ENCODE data around the gene ANGEL2.
A peak's percentile ranks its signal among the peaks of the same experiment; 100 is the strongest.

ANGEL2 gene

GRCh38 chr1:212981571-212982328 is 33.9 kb downstream of the ANGEL2 start:
- Histone ChIP-seq H3K36me3 (ENCODE audit: insufficient read depth, low read length) (peaks cover 99% of the 10 kb centered on the region), H3K27ac (ENCODE audit: low read depth, low read length) (peak overlapping the region; percentile 34; the same call in 1 of the 2 replicates), H3K9ac (ENCODE audit: low read depth, low read length) (peak overlapping the region; percentile 8; the same call in 1 of the 2 replicates), H3K4me1 (ENCODE audit: insufficient read depth, low read length) (peaks cover 27% of the 10 kb centered on the region), H3K27me3 (ENCODE audit: insufficient read depth, low read length) (no peaks in the 10 kb centered on the region), H3K4me3 (ENCODE audit: low read length) (no peak overlapping the region), H3K9me3 (ENCODE audit: insufficient read depth, low read depth, low read length) (no peaks in the 10 kb centered on the region)
- WGBS, result 90% methylated on average over 12 of the region's 13 CpGs

- peak overlapping the region; percentile 34; the same call in 1 of the 2 replicates for H3K27ac ChIP-seq (ENCODE audit: low read depth, low read length)
- 88% methylated on average over 11 of the region's 11 CpGs for WGBS
- no peak overlapping the region for H3K4me3 ChIP-seq (ENCODE audit: low read length)
- H3K9ac ChIP-seq (ENCODE audit: low read depth, low read length), result peak overlapping the region; percentile 8; the same call in 1 of the 2 replicates
- H3K36me3 ChIP-seq (ENCODE audit: insufficient read depth, low read length), result peaks cover 100% of the 10 kb centered on the region
- no peaks in the 10 kb centered on the region for H3K9me3 ChIP-seq (ENCODE audit: insufficient read depth, low read depth, low read length)
- no peaks in the 10 kb centered on the region for H3K27me3 ChIP-seq (ENCODE audit: insufficient read depth, low read length)
- H3K4me1 ChIP-seq (ENCODE audit: insufficient read depth, low read length), result peaks cover 27% of the 10 kb centered on the region
Measured at GRCh38 chr1:212981025-212981495, 34.6 kb downstream of the ANGEL2 start.

DNA sequence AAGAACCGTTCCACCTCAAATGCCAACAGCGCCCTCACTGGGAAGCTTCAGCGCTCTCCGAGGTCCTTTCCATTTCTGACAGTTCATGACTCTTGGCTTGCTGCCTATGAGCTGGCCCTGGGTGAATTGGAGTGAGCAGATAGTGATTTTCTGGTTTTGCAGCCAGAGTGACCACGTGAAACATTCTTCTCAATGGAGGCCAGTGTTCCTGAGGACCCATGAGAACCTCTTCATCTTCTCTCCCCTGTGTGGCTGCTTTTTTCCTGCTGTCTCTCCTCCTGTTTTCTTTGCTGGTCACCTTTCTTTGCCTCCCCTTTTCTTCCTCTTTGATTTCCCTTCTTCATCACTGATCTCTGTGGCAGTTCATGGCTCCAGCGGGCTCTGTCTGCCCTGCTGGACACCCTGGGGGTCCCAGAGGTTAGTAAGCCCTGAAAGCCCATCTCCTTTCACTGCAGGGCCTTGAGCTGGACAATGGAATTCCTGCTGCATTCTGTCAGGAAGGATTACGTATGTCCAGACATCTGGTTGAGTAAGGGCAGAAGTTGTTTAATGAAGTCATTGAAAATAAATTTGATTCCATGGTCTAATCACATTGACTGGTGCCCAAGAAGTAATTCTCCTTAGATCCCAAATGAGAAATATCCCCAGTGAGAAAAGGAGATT is 35.4 kb downstream of the ANGEL2 start:
- Histone ChIP-seq H3K36me3 (ENCODE audit: insufficient read depth, low read length) (peaks cover 100% of the 10 kb centered on the region), H3K4me3 (ENCODE audit: low read length) (no peak overlapping the region), H3K9me3 (ENCODE audit: insufficient read depth, low read depth, low read length) (no peaks in the 10 kb centered on the region), H3K27ac (ENCODE audit: low read depth, low read length) (peak overlapping the region; percentile 34; the same call in 1 of the 2 replicates), H3K9ac (ENCODE audit: low read depth, low read length) (no peak overlapping the region), H3K4me1 (ENCODE audit: insufficient read depth, low read length) (peaks cover 27% of the 10 kb centered on the region), H3K27me3 (ENCODE audit: insufficient read depth, low read length) (no peaks in the 10 kb centered on the region)
- 85% methylated on average over 7 of the region's 7 CpGs for WGBS

- peaks cover 27% of the 10 kb centered on the region for H3K4me1 ChIP-seq (ENCODE audit: insufficient read depth, low read length)
- H3K9ac ChIP-seq (ENCODE audit: low read depth, low read length), result peak overlapping the region; percentile 31
- no peaks in the 10 kb centered on the region for H3K9me3 ChIP-seq (ENCODE audit: insufficient read depth, low read depth, low read length)
- no peak overlapping the region for H3K4me3 ChIP-seq (ENCODE audit: low read length)
- H3K27ac ChIP-seq (ENCODE audit: low read depth, low read length), result peak overlapping the region; percentile 34; the same call in 1 of the 2 replicates
- 91% methylated on average over 14 of the region's 14 CpGs for WGBS
- H3K36me3 ChIP-seq (ENCODE audit: insufficient read depth, low read length), result peaks cover 100% of the 10 kb centered on the region
- H3K27me3 ChIP-seq (ENCODE audit: insufficient read depth, low read length), result no peaks in the 10 kb centered on the region
Measured at GRCh38 chr1:212979340-212980122, 36.1 kb downstream of the ANGEL2 start.

DNA sequence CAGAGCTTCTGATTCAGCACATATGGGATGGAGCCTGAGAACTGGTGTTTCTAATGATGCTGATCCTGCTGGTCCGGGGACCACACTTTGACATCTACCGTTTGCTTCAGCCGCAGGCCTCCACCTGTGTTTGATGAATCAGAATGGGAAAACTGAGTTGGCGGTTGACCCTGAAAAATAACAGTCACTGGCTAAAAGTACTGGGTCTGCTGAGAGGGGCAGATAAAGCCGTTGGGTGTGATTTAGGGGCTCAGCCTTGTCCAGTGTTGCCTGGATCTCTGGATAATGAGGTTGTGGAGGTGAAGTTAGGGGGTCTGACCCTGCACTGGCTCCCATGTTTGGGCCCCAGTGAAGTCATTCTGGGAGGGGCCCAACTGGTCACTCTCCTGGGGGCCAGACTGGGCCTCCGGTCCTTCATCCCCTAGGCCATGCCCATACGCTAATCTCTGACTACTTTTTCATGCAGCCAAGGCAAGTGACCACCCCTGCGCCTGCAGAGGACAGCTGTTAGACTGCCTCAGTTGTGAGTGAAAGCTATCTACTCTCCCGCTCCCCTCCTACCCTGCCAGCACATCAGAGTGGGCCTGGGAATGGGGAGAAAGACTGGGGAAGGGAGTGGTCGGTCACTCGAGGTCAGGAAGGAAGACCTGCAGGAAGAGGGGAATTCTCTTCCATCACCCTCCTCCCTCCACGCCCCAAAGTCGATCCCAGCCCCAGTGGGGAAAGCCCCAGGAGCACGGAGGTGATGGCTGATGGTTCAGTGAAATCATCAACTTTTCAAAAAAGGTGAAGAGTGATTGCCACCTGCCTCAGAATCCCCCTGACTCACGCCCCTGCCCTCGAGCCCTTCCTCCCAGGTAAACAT is 37.7 kb downstream of the ANGEL2 start:
- H3K4me3 ChIP-seq (ENCODE audit: low read length), result no peak overlapping the region
- H3K27ac ChIP-seq (ENCODE audit: low read depth, low read length), result peak overlapping the region; percentile 34; the same call in 1 of the 2 replicates
- no peak overlapping the region for H3K9ac ChIP-seq (ENCODE audit: low read depth, low read length)
- whole genome bisulfite sequencing, result 88% methylated on average over 13 of the region's 16 CpGs
- H3K9me3 ChIP-seq (ENCODE audit: insufficient read depth, low read depth, low read length), result no peaks in the 10 kb centered on the region
- H3K27me3 ChIP-seq (ENCODE audit: insufficient read depth, low read length), result no peaks in the 10 kb centered on the region
- peaks cover 27% of the 10 kb centered on the region for H3K4me1 ChIP-seq (ENCODE audit: insufficient read depth, low read length)
- peaks cover 100% of the 10 kb centered on the region for H3K36me3 ChIP-seq (ENCODE audit: insufficient read depth, low read length)

GRCh38 chr1:212976586-212976985 is 39.1 kb downstream of the ANGEL2 start:
- Histone ChIP-seq H3K4me3 (ENCODE audit: low read length) (no peak overlapping the region), H3K4me1 (ENCODE audit: insufficient read depth, low read length) (peaks cover 20% of the 10 kb centered on the region), H3K27ac (ENCODE audit: low read depth, low read length) (no peak overlapping the region), H3K36me3 (ENCODE audit: insufficient read depth, low read length) (peaks cover 100% of the 10 kb centered on the region), H3K27me3 (ENCODE audit: insufficient read depth, low read length) (no peaks in the 10 kb centered on the region), H3K9me3 (ENCODE audit: insufficient read depth, low read depth, low read length) (no peaks in the 10 kb centered on the region), H3K9ac (ENCODE audit: low read depth, low read length) (no peak overlapping the region)
- 91% methylated on average over 9 of the region's 9 CpGs for WGBS

DNA sequence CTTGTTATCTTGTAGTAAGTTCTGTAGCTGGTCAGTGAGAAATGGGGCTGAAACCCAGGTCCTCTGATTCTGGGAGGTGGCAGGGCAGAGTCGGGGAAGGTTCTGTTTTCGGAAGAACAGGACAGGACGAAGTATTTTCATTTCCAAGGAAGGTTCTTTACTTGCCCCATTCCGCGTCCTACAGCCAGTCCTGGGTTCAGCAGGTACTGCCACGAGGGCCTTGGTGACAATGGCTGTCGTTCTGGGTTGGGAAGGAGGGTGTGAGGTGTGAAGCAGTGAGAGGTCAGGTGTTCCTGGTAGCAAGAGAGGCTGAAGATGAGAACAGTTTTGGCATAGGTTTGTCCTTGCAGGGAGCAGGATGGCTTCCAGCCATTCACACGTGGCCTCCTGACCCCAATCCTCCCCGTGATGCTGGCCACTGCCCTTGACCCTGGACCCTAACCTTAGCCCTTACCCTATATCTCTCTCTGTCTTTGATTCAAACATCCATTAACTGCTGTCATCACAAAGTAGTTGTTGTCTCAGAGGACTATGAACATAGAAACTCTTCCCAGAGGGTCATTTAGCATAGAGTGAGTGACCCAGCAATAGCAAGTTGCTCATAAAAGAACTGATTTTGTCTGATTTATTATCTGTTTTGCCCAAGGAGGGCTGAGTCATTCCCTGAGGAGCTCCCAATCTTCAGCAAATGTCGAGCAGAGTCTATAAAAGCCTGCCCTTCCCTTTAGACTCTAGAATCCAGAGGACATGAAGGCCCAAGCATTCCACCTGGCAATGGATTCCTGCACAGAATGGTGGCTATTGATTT is 40.4 kb downstream of the ANGEL2 start:
- no peaks in the 10 kb centered on the region for H3K27me3 ChIP-seq (ENCODE audit: insufficient read depth, low read length)
- no peaks in the 10 kb centered on the region for H3K9me3 ChIP-seq (ENCODE audit: insufficient read depth, low read depth, low read length)
- H3K9ac ChIP-seq (ENCODE audit: low read depth, low read length), result no peak overlapping the region
- peaks cover 99% of the 10 kb centered on the region for H3K36me3 ChIP-seq (ENCODE audit: insufficient read depth, low read length)
- 95% methylated on average over 10 of the region's 10 CpGs for WGBS
- no peak overlapping the region for H3K4me3 ChIP-seq (ENCODE audit: low read length)
- no peak overlapping the region for H3K27ac ChIP-seq (ENCODE audit: low read depth, low read length)
- peaks cover 7% of the 10 kb centered on the region; the same call in 1 of the 2 replicates for H3K4me1 ChIP-seq (ENCODE audit: insufficient read depth, low read length)

DNA sequence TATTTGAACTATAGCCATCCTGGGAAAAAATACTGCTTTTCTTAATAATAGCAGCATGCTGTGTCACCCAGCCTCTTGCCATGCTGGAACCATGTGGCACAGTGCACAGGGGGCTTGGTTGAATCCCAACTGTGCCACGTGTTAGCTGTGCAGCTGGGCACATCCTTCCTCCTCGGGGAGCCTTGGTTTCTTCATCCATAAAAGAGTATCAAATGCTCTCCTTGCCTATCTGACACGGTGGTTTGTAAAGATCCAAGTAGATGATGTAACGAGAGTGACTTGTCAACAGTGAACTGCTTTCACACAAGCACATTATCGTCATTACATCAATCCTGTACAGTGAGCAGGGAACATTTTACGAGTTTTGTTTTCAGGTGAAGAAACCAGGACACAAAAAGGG is 41.0 kb downstream of the ANGEL2 start:
- H3K27ac ChIP-seq (ENCODE audit: low read depth, low read length), result no peak overlapping the region
- H3K4me3 ChIP-seq (ENCODE audit: low read length), result no peak overlapping the region
- H3K9ac ChIP-seq (ENCODE audit: low read depth, low read length), result no peak overlapping the region
- no peaks in the 10 kb centered on the region for H3K9me3 ChIP-seq (ENCODE audit: insufficient read depth, low read depth, low read length)
- H3K4me1 ChIP-seq (ENCODE audit: insufficient read depth, low read length), result peaks cover 10% of the 10 kb centered on the region; the same call in 1 of the 2 replicates
- no peaks in the 10 kb centered on the region for H3K27me3 ChIP-seq (ENCODE audit: insufficient read depth, low read length)
- WGBS, result 96% methylated on average over 6 of the region's 6 CpGs
- peaks cover 99% of the 10 kb centered on the region for H3K36me3 ChIP-seq (ENCODE audit: insufficient read depth, low read length)

DNA sequence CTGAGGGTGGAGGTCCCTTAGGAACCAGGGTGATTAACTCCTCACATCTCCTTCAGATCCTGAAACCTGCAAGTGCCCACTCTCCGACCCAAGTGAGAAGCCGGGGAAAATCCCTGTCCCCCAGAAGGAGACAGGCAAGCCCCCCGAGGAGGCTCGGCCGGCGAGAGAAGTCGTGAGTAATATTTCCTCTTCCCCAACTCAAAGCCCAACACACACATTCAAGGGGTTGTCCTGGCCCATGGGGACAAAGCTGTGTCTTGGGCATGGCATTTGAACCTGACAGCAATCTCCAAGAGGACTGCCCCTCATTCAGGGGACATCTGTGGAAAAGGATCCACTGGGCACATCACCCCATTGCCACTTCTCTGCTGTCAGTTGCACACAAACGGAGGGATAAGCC is 41.8 kb downstream of the ANGEL2 start:
- no peak overlapping the region for H3K27ac ChIP-seq (ENCODE audit: low read depth, low read length)
- H3K27me3 ChIP-seq (ENCODE audit: insufficient read depth, low read length), result no peaks in the 10 kb centered on the region
- H3K4me3 ChIP-seq (ENCODE audit: low read length), result no peak overlapping the region
- H3K9me3 ChIP-seq (ENCODE audit: insufficient read depth, low read depth, low read length), result no peaks in the 10 kb centered on the region
- peaks cover 4% of the 10 kb centered on the region; the same call in 1 of the 2 replicates for H3K4me1 ChIP-seq (ENCODE audit: insufficient read depth, low read length)
- H3K36me3 ChIP-seq (ENCODE audit: insufficient read depth, low read length), result peaks cover 96% of the 10 kb centered on the region
- H3K9ac ChIP-seq (ENCODE audit: low read depth, low read length), result no peak overlapping the region
- 94% methylated on average over 8 of the region's 8 CpGs for WGBS

- Histone ChIP-seq H3K27ac (ENCODE audit: low read depth, low read length) (no peak overlapping the region), H3K4me1 (ENCODE audit: insufficient read depth, low read length) (peaks cover 4% of the 10 kb centered on the region; the same call in 1 of the 2 replicates), H3K36me3 (ENCODE audit: insufficient read depth, low read length) (peaks cover 96% of the 10 kb centered on the region), H3K27me3 (ENCODE audit: insufficient read depth, low read length) (no peaks in the 10 kb centered on the region), H3K9ac (ENCODE audit: low read depth, low read length) (no peak overlapping the region), H3K4me3 (ENCODE audit: low read length) (no peak overlapping the region), H3K9me3 (ENCODE audit: insufficient read depth, low read depth, low read length) (no peaks in the 10 kb centered on the region)
- WGBS, result 95% methylated on average over 4 of the region's 4 CpGs
Measured at GRCh38 chr1:212973426-212973825, 42.2 kb downstream of the ANGEL2 start.

Measured in HUES64 (cell line).